ENCODE measurements around the gene DDX42. TPM values are rescaled to one million over a fixed set of nuclear protein-coding genes. Genes with fewer than 3 reads are reported as not detected.

Gene DDX42
- total and polyA plus RNA-seq, 2 experiments from 2014 or later, result 57.8 to 101 TPM

DNA sequence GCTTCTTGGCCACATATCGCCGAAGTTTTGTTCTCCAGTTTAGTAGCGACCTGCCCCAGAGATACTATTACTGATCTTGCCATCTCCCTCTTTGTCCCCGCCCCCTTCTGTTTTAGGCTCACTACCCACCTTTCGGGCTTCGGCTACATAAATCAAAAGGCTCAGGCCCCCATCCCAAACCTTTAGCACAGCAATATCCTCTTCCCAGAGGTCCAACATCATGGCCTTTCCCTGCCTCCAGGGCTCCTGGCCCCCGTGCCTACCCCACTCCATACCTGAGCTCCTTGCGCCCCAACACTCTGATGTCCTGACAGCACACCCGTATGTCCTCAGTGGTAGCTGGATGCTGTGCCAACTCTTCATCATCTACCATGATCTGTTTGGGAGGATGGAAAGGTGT is 50.4 kb downstream of the DDX42 start (continued):
- TF ChIP-seq STAT1 (IDR thresholded peaks at IDR 0.05; ENCODE audit: unreplicated experiment), result no peak
- TF ChIP-seq ZNF331 (CRISPR knock-in tag; IDR thresholded peaks at IDR 0.05; ENCODE audit: low read depth), result no peak
- TF ChIP-seq ZNF114 (CRISPR knock-in tag; IDR thresholded peaks at IDR 0.05), result no peak
- TF ChIP-seq, protein P1, sequence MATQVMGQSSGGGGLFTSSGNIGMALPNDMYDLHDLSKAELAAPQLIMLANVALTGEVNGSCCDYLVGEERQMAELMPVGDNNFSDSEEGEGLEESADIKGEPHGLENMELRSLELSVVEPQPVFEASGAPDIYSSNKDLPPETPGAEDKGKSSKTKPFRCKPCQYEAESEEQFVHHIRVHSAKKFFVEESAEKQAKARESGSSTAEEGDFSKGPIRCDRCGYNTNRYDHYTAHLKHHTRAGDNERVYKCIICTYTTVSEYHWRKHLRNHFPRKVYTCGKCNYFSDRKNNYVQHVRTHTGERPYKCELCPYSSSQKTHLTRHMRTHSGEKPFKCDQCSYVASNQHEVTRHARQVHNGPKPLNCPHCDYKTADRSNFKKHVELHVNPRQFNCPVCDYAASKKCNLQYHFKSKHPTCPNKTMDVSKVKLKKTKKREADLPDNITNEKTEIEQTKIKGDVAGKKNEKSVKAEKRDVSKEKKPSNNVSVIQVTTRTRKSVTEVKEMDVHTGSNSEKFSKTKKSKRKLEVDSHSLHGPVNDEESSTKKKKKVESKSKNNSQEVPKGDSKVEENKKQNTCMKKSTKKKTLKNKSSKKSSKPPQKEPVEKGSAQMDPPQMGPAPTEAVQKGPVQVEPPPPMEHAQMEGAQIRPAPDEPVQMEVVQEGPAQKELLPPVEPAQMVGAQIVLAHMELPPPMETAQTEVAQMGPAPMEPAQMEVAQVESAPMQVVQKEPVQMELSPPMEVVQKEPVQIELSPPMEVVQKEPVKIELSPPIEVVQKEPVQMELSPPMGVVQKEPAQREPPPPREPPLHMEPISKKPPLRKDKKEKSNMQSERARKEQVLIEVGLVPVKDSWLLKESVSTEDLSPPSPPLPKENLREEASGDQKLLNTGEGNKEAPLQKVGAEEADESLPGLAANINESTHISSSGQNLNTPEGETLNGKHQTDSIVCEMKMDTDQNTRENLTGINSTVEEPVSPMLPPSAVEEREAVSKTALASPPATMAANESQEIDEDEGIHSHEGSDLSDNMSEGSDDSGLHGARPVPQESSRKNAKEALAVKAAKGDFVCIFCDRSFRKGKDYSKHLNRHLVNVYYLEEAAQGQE (IDR thresholded peaks at IDR 0.05; ENCODE audit: unreplicated experiment), result no peak

DNA sequence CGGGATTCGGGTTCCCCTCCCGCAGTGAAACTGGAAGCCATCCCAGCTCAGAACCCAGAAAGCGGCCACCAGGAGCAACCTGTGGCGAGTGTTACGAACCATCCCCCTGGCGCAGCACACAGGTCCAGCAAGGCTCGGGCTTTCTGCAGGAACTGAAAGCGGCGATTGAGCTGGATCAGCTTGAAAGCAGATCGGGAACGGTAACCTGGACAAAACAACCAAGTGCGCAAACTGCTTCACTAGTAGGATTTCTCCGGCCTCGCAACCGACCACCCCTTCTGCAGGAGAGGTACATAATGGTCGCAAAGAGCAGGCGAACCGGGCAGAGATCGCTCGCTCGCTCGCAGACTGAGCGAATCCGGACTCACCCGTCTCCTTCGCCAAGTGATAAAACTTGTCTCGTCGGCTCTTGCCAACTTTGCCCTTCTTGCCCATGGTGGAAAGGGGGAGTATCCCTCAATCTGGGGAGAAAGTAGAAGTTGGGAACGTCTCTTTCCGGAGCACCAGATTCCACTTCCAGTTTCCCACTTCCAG is 52.6 kb downstream of the DDX42 start:
- peak overlapping the region; percentile 78 for H3K27ac ChIP-seq (ENCODE audit: low read depth)
- peaks cover 42% of the 10 kb centered on the region for H4K20me1 ChIP-seq (replicated peaks; ENCODE audit: insufficient read depth)
- no peaks in the 10 kb centered on the region for H3K9me2 ChIP-seq (ENCODE audit: insufficient read depth)
- H3K36me3 ChIP-seq (ENCODE audit: insufficient read depth), result peaks cover 71% of the 10 kb centered on the region
- DNase-seq (ENCODE audit: low spot score) (peak; percentile 56), ATAC-seq (peak; percentile 10)
- H2AFZ ChIP-seq, result peak overlapping the region; percentile 33; the same call in 1 of the 2 replicates
- TF ChIP-seq, protein P2, sequence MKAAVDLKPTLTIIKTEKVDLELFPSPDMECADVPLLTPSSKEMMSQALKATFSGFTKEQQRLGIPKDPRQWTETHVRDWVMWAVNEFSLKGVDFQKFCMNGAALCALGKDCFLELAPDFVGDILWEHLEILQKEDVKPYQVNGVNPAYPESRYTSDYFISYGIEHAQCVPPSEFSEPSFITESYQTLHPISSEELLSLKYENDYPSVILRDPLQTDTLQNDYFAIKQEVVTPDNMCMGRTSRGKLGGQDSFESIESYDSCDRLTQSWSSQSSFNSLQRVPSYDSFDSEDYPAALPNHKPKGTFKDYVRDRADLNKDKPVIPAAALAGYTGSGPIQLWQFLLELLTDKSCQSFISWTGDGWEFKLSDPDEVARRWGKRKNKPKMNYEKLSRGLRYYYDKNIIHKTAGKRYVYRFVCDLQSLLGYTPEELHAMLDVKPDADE (IDR thresholded peaks at IDR 0.05), result no peak
- TF ChIP-seq EZH2phosphoT487 (IDR thresholded peaks at IDR 0.05; ENCODE audit: unreplicated experiment) (no peak), EZH2 (IDR thresholded peaks at IDR 0.05; ENCODE audit: low read depth, unreplicated experiment) (no peak), ZNF331 (CRISPR knock-in tag; IDR thresholded peaks at IDR 0.05; ENCODE audit: low read depth) (no peak), ZNF114 (CRISPR knock-in tag; IDR thresholded peaks at IDR 0.05) (no peak), JUNB (IDR thresholded peaks at IDR 0.05; ENCODE audit: unreplicated experiment) (no peak), NANOG (IDR thresholded peaks at IDR 0.05; ENCODE audit: borderline replicate concordance) (no peak)
- TF ChIP-seq, protein P3, sequence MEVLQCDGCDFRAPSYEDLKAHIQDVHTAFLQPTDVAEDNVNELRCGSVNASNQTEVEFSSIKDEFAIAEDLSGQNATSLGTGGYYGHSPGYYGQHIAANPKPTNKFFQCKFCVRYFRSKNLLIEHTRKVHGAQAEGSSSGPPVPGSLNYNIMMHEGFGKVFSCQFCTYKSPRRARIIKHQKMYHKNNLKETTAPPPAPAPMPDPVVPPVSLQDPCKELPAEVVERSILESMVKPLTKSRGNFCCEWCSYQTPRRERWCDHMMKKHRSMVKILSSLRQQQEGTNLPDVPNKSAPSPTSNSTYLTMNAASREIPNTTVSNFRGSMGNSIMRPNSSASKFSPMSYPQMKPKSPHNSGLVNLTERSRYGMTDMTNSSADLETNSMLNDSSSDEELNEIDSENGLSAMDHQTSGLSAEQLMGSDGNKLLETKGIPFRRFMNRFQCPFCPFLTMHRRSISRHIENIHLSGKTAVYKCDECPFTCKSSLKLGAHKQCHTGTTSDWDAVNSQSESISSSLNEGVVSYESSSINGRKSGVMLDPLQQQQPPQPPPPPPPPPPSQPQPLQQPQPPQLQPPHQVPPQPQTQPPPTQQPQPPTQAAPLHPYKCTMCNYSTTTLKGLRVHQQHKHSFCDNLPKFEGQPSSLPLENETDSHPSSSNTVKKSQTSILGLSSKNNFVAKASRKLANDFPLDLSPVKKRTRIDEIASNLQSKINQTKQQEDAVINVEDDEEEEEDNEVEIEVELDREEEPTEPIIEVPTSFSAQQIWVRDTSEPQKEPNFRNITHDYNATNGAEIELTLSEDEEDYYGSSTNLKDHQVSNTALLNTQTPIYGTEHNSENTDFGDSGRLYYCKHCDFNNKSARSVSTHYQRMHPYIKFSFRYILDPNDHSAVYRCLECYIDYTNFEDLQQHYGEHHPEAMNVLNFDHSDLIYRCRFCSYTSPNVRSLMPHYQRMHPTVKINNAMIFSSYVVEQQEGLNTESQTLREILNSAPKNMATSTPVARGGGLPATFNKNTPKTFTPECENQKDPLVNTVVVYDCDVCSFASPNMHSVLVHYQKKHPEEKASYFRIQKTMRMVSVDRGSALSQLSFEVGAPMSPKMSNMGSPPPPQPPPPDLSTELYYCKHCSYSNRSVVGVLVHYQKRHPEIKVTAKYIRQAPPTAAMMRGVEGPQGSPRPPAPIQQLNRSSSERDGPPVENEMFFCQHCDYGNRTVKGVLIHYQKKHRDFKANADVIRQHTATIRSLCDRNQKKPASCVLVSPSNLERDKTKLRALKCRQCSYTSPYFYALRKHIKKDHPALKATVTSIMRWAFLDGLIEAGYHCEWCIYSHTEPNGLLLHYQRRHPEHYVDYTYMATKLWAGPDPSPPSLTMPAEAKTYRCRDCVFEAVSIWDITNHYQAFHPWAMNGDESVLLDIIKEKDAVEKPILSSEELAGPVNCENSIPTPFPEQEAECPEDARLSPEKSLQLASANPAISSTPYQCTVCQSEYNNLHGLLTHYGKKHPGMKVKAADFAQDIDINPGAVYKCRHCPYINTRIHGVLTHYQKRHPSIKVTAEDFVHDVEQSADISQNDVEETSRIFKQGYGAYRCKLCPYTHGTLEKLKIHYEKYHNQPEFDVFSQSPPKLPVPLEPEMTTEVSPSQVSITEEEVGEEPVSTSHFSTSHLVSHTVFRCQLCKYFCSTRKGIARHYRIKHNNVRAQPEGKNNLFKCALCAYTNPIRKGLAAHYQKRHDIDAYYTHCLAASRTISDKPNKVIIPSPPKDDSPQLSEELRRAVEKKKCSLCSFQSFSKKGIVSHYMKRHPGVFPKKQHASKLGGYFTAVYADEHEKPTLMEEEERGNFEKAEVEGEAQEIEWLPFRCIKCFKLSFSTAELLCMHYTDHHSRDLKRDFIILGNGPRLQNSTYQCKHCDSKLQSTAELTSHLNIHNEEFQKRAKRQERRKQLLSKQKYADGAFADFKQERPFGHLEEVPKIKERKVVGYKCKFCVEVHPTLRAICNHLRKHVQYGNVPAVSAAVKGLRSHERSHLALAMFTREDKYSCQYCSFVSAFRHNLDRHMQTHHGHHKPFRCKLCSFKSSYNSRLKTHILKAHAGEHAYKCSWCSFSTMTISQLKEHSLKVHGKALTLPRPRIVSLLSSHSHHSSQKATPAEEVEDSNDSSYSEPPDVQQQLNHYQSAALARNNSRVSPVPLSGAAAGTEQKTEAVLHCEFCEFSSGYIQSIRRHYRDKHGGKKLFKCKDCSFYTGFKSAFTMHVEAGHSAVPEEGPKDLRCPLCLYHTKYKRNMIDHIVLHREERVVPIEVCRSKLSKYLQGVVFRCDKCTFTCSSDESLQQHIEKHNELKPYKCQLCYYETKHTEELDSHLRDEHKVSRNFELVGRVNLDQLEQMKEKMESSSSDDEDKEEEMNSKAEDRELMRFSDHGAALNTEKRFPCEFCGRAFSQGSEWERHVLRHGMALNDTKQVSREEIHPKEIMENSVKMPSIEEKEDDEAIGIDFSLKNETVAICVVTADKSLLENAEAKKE (CRISPR knock-in tag; IDR thresholded peaks at IDR 0.05), result no peak
- peak overlapping the region; percentile 99 for H3K4me2 ChIP-seq
- Mint-ChIP-seq H3K9me3 (no peaks in the 10 kb centered on the region; the same call in 2 of the 3 replicates), H3K4me1 (peaks cover 20% of the 10 kb centered on the region), H3K27me3 (ENCODE audit: insufficient read depth, low read depth, poor library complexity) (peaks cover 18% of the 10 kb centered on the region), H3K27ac (peak overlapping the region; percentile 100), H3K4me3 (peak overlapping the region; percentile 100), H3K36me3 (ENCODE audit: low read depth) (peaks cover 98% of the 10 kb centered on the region)
- H3K4me1 ChIP-seq (ENCODE audit: insufficient read depth), result peaks cover 6% of the 10 kb centered on the region; the same call in 1 of the 2 replicates
- H3F3A ChIP-seq (replicated peaks; ENCODE audit: low read depth), result peaks cover 12% of the 10 kb centered on the region
- peaks cover 39% of the 10 kb centered on the region for H3K79me2 ChIP-seq (replicated peaks; ENCODE audit: insufficient read depth)
- H3K4me3 ChIP-seq, result peak overlapping the region; percentile 84
- no peaks in the 10 kb centered on the region for H3K27me3 ChIP-seq (ENCODE audit: insufficient read depth)
